Neural cell (in vitro differentiated cells): ENCODE data around the gene ANKRD33. TPM values are rescaled to one million over a fixed set of nuclear protein-coding genes. Genes with fewer than 3 reads are reported as not detected.

Source experiments
- H2AFZ ChIP-seq: fragments of 200-600, 300-800 bp; sonication (generic), shearing (Covaris generic); 2 replicates; pipeline ENCODE4 v1.6.0; 2014; ENCODE audit warnings: low read depth, mild to moderate bottlenecking, antibody characterized with exemption, low read length, moderate library complexity
- H3F3A ChIP-seq: fragments of 200-600 bp; shearing (Covaris generic); 2 replicates; pipeline ENCODE4 v1.6.1; 2016; ENCODE audit warnings: mild to moderate bottlenecking, moderate library complexity, mixed read lengths, antibody characterized with exemption, low read length; ENCODE audit not compliant: insufficient read depth, poor library complexity, severe bottlenecking
- H3K27ac ChIP-seq: fragments of 200-600, 300-800 bp; sonication (generic), shearing (Covaris generic); 2 replicates; pipeline ENCODE4 v1.5.1; 2014; ENCODE audit warnings: mild to moderate bottlenecking, low read length, moderate library complexity
- H3K27me3 ChIP-seq: fragments of 300-800, 200-600 bp; sonication (generic), shearing (Covaris generic); 2 replicates; pipeline ENCODE4 v1.6.0; 2014; ENCODE audit warnings: mild to moderate bottlenecking, low read depth, low read length, moderate library complexity; ENCODE audit not compliant: insufficient read depth
- H3K36me3 ChIP-seq: fragments of 300-800, 200-600 bp; sonication (generic), shearing (Covaris generic); 2 replicates; pipeline ENCODE4 v1.5.1; 2014; ENCODE audit warnings: mild to moderate bottlenecking, antibody characterized with exemption, low read length, moderate library complexity; ENCODE audit not compliant: insufficient read depth
- H3K4me2 ChIP-seq: fragments of 300-800, 200-600 bp; sonication (generic), shearing (Covaris generic); 2 replicates; pipeline ENCODE4 v1.6.0; 2014; ENCODE audit warnings: mild to moderate bottlenecking, low read length
- H3K4me3 ChIP-seq: fragments of 300-800, 200-600 bp; sonication (generic), shearing (Covaris generic); 2 replicates; pipeline ENCODE4 v1.5.1; 2014; ENCODE audit warnings: mild to moderate bottlenecking, low read length, moderate library complexity
- H3K79me2 ChIP-seq: fragments of 200-600 bp; shearing (Covaris generic); replicated peaks from 2 replicates; pipeline ENCODE4 v1.6.0; 2014; ENCODE audit warnings: mild to moderate bottlenecking, low read length, moderate library complexity; ENCODE audit not compliant: insufficient read depth
- H3K9ac ChIP-seq: fragments of 300-800, 200-600 bp; sonication (generic), shearing (Covaris generic); 2 replicates; pipeline ENCODE4 v1.6.1; 2016; ENCODE audit warnings: mild to moderate bottlenecking, low read length, mixed read lengths
- H3K9me2 ChIP-seq: fragments of 200-600 bp; shearing (Covaris generic); 2 replicates; pipeline ENCODE4 v1.6.1; 2016; ENCODE audit warnings: mild to moderate bottlenecking, low read length, mixed read lengths; ENCODE audit not compliant: insufficient read depth
- H3K9me3 ChIP-seq: fragments of 200-600, 300-800 bp; sonication (generic), shearing (Covaris generic); 2 replicates; pipeline ENCODE4 v1.6.1; 2016; ENCODE audit warnings: mild to moderate bottlenecking, mixed run types, low read length, moderate library complexity, mixed read lengths
- H4K20me1 ChIP-seq: fragments of 200-600 bp; shearing (Covaris generic); 2 replicates; pipeline ENCODE4 v1.6.1; 2016; ENCODE audit warnings: mild to moderate bottlenecking, mixed run types; ENCODE audit not compliant: insufficient read depth
- CTCF ChIP-seq: fragments of 450-650 bp; IDR thresholded peaks from 2 replicates; pipeline ENCODE4 v1.5.1; 2014; ENCODE audit warnings: antibody characterized with exemption, mild to moderate bottlenecking, moderate library complexity; ENCODE audit not compliant: poor library complexity, severe bottlenecking
- EP300 ChIP-seq: fragments of 450-650 bp; conservative IDR thresholded peaks from 2 replicates; pipeline ENCODE4 v1.6.1; 2014; ENCODE audit warnings: antibody characterized with exemption, mild to moderate bottlenecking, moderate library complexity; ENCODE audit not compliant: poor library complexity, severe bottlenecking
- EZH2 ChIP-seq: fragments of 200-600, 300-800 bp; shearing (Covaris generic), sonication (generic); IDR thresholded peaks from 2 replicates; pipeline ENCODE4 v1.6.1; 2014; ENCODE audit warnings: antibody characterized with exemption, low read length, borderline replicate concordance, mild to moderate bottlenecking; ENCODE audit not compliant: insufficient read depth, poor library complexity, severe bottlenecking
- MXI1 ChIP-seq: fragments of 450-650 bp; conservative IDR thresholded peaks from 2 replicates; pipeline ENCODE4 v1.6.1; 2014; ENCODE audit warnings: antibody characterized with exemption, mild to moderate bottlenecking; ENCODE audit not compliant: poor library complexity, severe bottlenecking
- POLR2AphosphoS5 ChIP-seq: IDR thresholded peaks from 2 replicates; pipeline ENCODE4 v1.6.1; 2012
- RAD21 ChIP-seq: fragments of 450-650 bp; conservative IDR thresholded peaks from 2 replicates; pipeline ENCODE4 v1.6.1; 2014; ENCODE audit warnings: antibody characterized with exemption, mild to moderate bottlenecking, moderate library complexity
- REST ChIP-seq: IDR thresholded peaks from 2 replicates; pipeline ENCODE4 v1.6.1; 2012; ENCODE audit warnings: borderline replicate concordance
- SMC3 ChIP-seq: fragments of 450-650 bp; conservative IDR thresholded peaks from 2 replicates; pipeline ENCODE4 v1.6.1; 2014; ENCODE audit warnings: antibody characterized with exemption, mild to moderate bottlenecking, moderate library complexity; ENCODE audit not compliant: poor library complexity
- TAF1 ChIP-seq: IDR thresholded peaks from 2 replicates; pipeline ENCODE4 v1.6.1; 2012; ENCODE audit warnings: low read depth
- polyA plus RNA-seq: library from polyadenylated mRNA; depleted of rRNA; stranded (reverse); fragments of >200 nt; gene quantifications from 2 replicates; pipeline ENCODE4 v1.2.3, GENCODE V29; 2014

Gene ANKRD33
- polyA plus RNA-seq, 1 donor from 2014 or later: not detected

GRCh38 chr12:51901881-51902280, 14.0 kb downstream of the ANKRD33 start:
- Histone ChIP-seq H3K27ac (no peak overlapping the region), H3K9ac (no peak overlapping the region), H3K4me3 (no peak overlapping the region), H3K36me3 (no peaks in the 10 kb centered on the region), H3K4me2 (no peak overlapping the region), H3F3A (no peaks in the 10 kb centered on the region), H4K20me1 (no peaks in the 10 kb centered on the region), H3K79me2 (no peaks in the 10 kb centered on the region), H3K9me2 (no peaks in the 10 kb centered on the region), H3K27me3 (no peaks in the 10 kb centered on the region), H3K9me3 (no peaks in the 10 kb centered on the region), H2AFZ (no peak overlapping the region)
- no peak for TF ChIP-seq EZH2
- no peak for TF ChIP-seq MXI1
- TF ChIP-seq CTCF: no peak
- no peak for TF ChIP-seq EP300
- TF ChIP-seq RAD21: no peak
- no peak for TF ChIP-seq SMC3
- TF ChIP-seq POLR2AphosphoS5: no peak
- TF ChIP-seq REST: no peak
- no peak for TF ChIP-seq TAF1

- no peaks in the 10 kb centered on the region for H3F3A ChIP-seq
- no peak overlapping the region for H2AFZ ChIP-seq
- H3K36me3 ChIP-seq: no peaks in the 10 kb centered on the region
- no peaks in the 10 kb centered on the region for H4K20me1 ChIP-seq
- H3K9ac ChIP-seq: no peak overlapping the region
- H3K4me2 ChIP-seq: no peak overlapping the region
- peaks cover 5% of the 10 kb centered on the region for H3K27me3 ChIP-seq
- H3K9me2 ChIP-seq: no peaks in the 10 kb centered on the region
- no peaks in the 10 kb centered on the region for H3K79me2 ChIP-seq
- H3K4me3 ChIP-seq: no peak overlapping the region
- H3K9me3 ChIP-seq: no peaks in the 10 kb centered on the region
- no peak overlapping the region for H3K27ac ChIP-seq
- TF ChIP-seq CTCF (no peak), TAF1 (no peak), RAD21 (no peak), REST (no peak), SMC3 (no peak), EP300 (no peak), MXI1 (no peak), EZH2 (no peak), POLR2AphosphoS5 (no peak)
Measured at GRCh38 chr12:51904951-51905470, 17.1 kb downstream of the ANKRD33 start.
